ENCODE data around the gene SEC22C.

SEC22C gene

GRCh38 chr3:42510325-42510724, 71.4 kb downstream of the SEC22C start:
- no peak for DNase-seq

DNA sequence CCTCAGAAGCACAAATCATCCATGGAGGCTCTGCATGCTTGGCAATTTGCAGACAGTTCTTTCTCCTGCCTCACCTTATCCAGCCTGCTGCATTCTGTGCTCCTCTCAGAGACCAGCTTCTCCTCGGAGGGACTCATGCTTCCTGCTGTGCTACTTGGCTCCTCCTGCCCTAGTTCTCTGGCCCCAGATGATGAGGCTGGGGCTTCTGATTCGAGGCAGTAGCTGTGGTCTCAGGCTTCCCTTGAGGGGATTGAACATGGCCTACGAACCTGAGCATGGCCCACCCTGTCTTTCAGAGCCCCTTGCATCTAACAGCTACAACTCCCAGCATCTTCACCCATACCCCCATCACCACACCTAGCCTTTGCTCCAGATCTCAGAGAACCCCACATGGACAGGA, 72.7 kb downstream of the SEC22C start:
- no peak for DNase-seq

DNA sequence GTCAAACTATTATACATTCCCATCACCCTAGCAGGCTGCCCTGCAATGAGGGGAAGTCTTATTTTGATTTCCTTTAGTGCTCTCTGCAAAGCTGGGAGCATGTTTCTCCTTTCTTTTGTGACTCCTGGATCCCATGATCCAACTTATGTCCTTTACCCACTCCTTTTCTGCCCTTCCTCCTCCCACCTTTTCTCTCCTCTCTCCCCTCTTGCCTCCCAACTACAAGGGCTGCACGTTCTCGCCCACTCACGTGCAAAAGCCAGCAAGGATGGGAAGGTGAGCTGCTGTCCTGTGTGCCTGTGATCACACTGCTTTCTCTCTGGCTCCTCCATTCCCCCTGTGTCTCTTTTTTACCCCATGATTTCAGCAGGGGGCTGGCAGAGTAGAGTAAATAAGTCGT, 73.2 kb downstream of the SEC22C start:
- no peak for DNase-seq

DNA sequence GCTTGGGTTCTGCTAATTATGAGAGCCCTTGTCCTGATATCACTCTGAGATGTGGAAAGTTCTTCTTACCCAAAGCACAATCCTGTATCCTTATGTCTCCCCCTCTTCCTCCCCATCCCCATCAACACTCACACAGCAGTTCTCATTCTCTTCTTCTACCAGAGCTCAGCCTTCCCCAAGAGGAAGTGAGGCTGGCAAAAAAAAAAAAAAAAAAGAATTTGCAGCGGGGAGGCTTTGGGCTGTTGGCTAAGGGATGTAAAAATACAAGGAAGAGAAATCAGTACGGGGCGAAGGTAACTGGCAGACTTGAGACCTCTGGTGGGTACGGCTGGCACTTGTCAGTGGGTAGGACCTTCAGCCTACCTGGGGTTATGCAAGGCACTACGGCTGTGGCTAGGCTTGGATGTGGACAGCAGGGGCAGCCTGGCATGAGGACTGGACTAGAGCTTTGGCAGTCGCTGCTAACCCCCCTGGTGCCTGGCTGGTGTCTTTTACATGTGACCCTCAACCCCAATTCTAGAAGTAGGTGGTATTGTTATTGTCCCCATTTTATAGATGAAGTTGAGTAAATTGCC, 73.9 kb downstream of the SEC22C start:
- DNase-seq = no peak

DNA sequence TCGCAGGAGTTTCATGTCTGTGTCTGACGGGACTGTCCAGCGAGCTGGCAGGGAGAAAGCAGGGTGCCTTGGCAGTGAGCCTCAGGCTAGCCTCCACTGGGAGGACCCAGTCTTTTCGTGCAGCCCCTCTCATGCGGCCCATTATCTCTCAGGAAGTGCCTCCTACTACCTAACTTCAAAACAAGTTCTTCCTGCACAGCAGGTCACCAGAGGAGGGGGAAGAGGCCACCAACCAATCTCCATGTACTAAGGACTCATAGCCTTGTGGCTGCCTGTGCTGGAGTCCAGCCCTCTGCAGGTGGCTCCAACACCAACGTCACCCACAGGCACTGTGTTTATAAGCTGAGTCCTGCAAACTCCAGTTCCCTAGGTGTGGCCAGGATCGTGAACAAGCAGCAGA, 74.5 kb downstream of the SEC22C start:
- no peak for DNase-seq

DNA sequence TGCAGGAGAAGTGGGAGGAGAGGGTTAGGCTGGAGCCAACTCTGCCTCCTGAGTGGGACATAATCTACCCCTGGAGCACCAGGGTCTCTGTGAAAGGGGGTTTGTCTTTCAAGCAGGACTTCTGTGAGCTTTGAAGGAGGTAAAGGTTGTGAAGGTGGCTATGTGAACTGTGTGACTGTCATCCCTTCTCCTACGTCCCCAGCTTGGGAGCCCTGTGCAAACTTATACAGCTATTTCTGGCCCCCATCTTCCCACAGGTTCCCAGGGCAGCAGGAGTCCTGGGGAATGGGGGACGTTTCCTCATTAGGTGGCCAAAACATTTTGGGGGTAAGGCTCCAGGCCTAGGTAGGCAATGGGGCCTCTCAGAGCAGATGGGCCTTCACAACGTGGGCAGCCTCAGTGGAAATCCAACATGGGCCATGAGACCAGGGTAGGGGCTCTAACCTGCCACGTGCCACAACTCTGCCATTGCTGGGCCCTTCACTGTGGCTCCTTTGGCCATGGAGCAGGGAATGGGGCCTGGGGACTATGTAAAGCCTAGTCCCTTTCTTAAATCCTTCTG, 75.8 kb downstream of the SEC22C start:
- no peak for DNase-seq

- no peak for DNase-seq
Measured at GRCh38 chr3:42505128-42505848, 76.5 kb downstream of the SEC22C start.

GRCh38 chr3:42504334-42505127, 77.2 kb downstream of the SEC22C start:
- DNase-seq = no peak

- no peak for DNase-seq
Measured at GRCh38 chr3:42503957-42504333, 77.8 kb downstream of the SEC22C start.

GRCh38 chr3:42503251-42503924, 78.4 kb downstream of the SEC22C start:
- no peak for DNase-seq

- peak; percentile 86 for DNase-seq
Measured at GRCh38 chr3:42502429-42503250, 79.1 kb downstream of the SEC22C start, which contains the start of gene VIPR1. TSS of gene VIPR1 (plus strand) at chr3:42502643. CDS start at chr3:42502736, 93 bp downstream.

- peak; percentile 43 for DNase-seq
Measured at GRCh38 chr3:42501681-42502428, 79.9 kb downstream of the SEC22C start.

DNA sequence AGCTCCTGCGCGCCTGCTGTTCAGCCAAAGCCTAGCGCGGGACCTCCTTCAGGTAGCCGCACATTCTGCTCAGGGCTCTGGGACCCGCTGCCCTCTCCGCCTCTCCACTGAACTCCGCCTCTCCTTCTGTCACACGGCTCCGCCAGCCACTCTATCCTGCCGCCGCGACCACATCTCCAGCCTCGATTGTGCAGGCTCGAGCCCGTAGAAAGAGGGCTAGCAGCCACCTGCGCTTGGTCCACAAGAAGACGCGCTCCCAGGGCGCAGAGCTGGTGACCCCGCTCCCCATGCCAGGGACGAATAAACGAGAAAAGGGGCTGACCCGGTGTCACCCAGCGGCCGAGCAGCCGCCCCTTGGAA, 80.5 kb downstream of the SEC22C start:
- no peak for DNase-seq

DNA sequence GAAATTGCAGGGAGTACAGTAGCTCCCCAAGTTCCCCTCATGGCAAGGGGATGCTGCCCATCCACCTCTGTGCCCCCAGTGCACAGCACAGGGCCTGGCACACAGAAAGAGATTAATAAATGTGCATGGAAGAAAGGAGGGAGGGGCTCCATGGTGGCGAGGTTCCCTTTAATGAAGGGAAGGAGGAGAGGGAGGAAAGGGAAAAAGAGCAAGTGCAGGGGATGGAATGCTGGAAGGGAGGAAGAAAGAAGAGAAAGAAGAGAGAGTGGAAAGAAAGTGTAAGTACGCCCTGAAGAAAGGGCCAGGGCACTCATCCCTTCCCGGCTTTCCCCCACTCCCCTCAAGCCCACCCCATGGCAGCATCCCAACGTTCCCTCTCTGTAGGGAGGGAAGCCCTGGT, 80.9 kb downstream of the SEC22C start:
- DNase-seq = no peak

DNA sequence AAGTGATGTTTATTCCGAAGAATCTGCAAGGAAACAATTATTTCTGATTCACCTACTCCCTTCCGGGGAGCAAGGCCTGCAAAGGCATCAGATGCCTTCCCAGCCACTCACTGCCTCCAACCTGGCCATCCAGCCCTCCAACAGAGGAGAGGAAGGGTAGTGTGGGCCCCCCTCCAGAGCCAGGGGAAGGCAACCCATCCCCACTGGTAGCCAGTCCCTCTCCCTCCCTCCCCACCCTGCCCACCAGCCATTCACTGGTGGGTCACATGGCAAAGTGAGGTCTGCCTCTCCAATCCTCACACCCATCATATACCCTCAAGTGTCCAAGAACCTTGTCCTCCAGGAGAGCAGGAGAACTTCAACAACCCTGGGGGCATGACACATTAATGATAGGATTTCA, 81.7 kb downstream of the SEC22C start:
- DNase-seq = no peak

- DNase-seq = no peak
Measured at GRCh38 chr3:42499478-42499871, 82.3 kb downstream of the SEC22C start.

DNA sequence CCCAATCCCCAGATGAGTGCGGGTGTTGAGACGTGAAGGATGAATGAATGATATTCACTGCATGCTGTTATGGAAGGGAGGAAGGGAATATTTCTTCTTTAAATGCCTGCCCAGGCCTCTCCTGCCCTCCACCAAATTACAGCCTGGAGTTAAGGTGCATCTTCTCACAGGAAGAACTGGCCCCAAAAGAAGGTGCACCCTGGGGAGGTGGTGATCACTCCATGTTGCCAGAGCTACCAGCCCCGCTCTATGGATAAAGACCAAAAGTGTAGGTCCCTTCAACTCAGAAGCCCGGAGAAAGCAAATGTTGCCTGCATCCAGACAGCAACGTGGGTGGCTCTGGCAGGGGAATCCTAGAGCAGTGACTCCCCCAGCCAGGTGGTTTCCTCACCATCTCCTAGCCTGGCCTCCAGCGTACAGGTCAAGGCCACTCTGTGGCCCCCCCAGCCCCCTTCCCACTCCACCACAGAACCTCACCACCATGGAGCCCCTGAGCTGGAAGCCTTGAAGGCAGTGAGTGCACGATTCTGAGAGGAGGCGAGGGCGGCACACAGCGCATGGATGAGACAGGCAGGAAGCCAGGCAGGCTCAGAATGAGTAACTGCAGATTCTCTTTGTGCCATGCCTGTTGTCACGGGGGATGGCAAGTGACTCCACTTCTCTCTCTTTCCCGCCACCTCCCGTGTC, 82.8 kb downstream of the SEC22C start:
- DNase-seq = no peak

- DNase-seq = no peak
Measured at GRCh38 chr3:42498034-42498433, 83.7 kb downstream of the SEC22C start.

Measured in NCI-H345 (cell line).